GM19043 (cell line): ENCODE data around the gene METTL2A.
A peak's percentile ranks its signal among the peaks of the same experiment; 100 is the strongest.
"Not testable (repeated sequence)": the region's sequence is repeated elsewhere in the genome, so short reads cannot be mapped to it uniquely, and the experiment has no call there.

Source experiments
- ATAC-seq: cut with Tn5 transposase; IDR thresholded peaks from one replicate; pipeline ENCODE4 v1.9.1; 2021; ENCODE audit warnings: low read depth; ENCODE audit not compliant: unreplicated experiment

METTL2A gene

DNA sequence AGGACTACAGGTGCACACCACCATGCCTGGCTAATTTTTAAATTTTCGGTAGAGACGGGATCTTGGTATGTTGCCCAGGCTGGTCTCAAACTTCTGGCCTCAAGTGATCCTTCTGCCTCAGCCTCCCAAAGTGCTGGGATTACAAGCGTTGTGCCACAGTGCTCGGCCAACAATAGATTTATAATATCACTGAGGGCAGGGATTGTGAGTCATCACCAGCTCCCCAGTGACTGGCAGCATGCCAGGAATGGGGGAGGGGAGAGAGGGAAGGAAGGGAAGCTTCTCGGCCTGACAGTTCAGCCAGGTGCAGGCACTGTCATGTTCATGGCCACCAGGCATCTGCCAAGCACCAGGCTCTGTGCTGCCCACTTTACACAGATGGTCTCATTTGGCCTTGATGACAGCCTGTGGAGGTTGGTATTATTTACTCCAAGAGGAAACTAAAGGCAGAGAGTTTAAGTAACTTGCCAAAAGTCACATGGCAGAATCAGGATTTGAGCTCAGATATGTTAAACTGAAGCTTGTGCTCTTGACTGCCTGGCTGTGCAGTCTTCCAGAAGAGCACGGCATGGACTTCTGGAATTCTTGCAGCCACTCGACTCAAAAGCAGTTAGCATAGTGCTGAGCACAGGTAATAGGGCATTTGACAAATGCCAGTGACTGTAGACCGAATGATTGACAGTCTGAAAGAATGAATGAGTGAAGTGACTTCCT, 47.1 kb downstream of the METTL2A start:
- not testable (repeated sequence) for ATAC-seq

GRCh38 chr17:62471380-62471880, 47.7 kb downstream of the METTL2A start:
- ATAC-seq, result not testable (repeated sequence)

GRCh38 chr17:62473030-62473982, 49.6 kb downstream of the METTL2A start:
- not testable (repeated sequence) for ATAC-seq

GRCh38 chr17:62477111-62477510, 53.4 kb downstream of the METTL2A start:
- ATAC-seq, result not testable (repeated sequence)

DNA sequence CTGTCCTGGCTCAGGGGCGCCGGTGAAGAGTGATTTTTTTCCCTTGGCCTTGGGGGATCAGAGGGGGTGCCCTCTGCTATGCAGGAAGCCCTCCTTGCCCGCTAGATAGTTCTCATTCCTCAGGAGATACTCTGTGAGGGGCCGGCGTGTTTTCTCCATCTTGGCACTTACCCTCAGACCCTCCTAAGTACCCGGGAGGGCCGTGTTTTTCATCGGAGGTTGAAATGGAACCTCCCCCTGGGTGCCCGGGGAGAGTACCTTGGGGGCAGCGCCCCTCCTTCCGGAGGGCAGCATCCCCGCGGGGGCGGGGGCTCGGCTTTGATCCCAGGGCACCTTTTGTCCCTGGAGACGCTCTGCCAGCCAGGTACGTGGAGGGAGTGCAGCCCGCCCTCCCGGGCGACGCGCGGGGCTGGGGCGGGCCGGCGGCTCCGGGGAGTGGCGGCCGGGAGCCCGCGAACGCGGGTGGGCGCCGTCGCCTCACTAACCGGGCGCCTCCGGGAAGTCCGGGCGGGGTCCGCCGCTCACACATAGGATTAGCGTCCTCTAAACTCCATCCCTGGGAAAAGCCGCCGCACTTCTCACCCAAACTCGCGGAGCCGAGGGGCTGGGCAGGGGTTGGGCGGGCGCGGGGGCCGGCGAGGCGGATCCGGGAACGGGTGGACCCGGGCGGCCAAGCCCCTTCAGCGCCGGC, 54.2 kb downstream of the METTL2A start:
- peak; percentile 20 for ATAC-seq

DNA sequence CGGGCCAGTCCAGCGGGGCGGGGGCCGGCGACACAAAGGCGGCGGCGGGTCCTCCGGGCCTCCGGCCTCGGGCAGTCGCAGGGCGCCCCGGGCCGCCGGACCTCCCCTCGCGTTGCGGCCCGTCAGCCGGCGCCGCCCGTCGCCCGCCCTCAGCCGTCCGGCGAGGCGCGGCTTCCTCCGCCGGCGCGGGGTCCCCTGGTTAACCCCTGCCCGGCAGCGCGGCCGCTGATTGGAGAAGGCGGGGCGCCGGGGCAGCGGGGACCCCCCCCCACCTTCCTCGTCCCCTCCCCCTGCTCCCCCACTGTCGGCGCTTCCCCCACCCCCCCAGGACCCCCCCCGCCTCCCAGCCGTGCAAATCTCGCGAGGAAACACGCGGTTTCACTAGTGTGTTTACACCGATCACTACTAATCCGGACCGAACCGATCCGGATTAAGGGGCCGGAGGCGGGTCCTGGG, 54.8 kb downstream of the METTL2A start, which contains the start of gene TLK2:
TLK2 (plus strand) TSS at position 402 of the 456 bp plus-strand sequence. CDS start 2,301 bp downstream, outside the sequence.
- peak; percentile 69 for ATAC-seq

DNA sequence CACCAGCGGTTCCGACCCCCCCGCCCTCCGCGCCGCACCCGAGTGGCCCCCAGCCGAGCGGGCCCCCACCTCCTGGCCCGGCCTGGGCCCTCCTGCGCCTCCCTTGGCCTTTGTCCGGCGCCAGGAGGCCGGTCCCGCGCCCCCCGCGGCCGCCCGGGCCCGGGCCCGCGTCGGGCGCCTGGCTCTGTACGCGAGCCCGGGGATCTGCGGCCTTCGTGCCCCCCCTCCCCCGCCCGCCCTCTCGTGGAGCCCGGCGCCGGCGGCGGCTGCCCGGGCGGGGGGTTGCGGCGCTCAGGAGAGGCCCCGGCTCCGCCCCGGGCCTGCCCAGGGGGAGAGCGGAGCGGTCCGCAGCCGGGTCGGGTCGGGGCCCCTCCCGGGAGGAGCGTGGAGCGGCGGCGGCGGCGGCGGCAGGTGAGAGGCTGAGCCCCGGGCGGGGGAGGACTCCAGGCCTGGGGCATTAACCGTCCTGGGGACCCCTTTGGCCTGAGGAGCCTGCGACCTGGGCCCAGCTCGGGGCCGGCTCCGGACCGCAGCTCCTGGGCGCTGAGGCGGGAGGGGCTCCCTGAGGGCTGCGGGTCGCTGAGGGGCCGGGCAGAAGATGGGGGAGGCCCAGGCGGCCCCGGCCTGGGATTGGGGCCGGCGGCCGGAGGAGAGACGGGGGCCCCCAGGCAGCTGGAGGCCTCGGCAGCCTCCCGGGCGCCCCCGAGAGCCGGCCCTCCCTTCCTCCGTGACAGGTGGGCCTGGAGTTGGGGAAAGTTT, 55.4 kb downstream of the METTL2A start:
- ATAC-seq, result peak; percentile 27

DNA sequence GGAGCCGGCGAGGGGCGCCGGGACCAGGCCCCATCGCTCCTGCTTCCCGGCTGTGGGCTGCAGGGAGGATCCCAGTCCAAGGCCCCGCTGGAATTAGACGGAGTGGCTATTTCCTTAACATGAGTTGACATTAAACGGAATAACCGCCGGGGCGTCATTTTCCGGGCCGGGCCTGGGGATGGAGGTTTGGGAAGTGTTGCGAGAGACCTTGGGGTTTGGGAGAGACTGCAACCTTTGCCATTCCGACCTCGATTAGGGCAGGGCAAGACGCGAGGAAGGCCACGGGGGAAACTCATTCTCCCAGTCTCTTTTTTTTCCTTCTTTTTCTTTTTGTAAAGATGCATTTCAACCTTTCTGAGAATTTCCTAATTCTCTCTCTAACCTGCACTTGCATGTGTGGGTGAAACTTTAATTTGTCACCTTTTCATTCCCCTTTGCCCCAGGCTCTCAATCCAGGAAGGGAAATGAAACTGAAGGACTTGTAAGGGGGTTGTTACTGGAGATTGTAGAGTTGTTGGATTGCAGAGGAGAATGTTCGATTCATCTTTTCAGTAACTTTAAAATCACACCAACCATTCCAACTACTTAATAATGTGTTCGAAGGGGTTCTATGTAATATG, 56.1 kb downstream of the METTL2A start:
- not testable (repeated sequence) for ATAC-seq

- not testable (repeated sequence) for ATAC-seq
Measured at GRCh38 chr17:62482553-62482952, 58.9 kb downstream of the METTL2A start.

DNA sequence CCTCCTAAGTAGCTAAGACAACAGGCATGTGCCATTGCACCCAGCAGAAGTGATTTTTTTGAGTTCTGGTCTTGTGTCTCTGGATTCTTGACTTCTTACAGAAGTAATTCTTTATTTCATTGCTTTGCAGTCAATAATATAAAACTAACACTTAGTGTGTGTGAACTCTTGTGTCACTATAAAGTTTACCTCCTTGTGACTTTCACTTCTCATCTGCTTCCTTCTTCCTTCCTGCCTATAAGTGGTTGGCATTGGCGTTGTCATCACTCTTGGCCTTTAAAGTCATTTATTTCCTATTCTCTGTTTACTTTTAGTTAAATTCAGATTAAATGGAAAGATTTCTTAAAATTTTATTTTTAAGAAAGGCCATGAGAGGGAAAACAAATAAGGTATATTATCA, 67.3 kb downstream of the METTL2A start:
- not testable (repeated sequence) for ATAC-seq

DNA sequence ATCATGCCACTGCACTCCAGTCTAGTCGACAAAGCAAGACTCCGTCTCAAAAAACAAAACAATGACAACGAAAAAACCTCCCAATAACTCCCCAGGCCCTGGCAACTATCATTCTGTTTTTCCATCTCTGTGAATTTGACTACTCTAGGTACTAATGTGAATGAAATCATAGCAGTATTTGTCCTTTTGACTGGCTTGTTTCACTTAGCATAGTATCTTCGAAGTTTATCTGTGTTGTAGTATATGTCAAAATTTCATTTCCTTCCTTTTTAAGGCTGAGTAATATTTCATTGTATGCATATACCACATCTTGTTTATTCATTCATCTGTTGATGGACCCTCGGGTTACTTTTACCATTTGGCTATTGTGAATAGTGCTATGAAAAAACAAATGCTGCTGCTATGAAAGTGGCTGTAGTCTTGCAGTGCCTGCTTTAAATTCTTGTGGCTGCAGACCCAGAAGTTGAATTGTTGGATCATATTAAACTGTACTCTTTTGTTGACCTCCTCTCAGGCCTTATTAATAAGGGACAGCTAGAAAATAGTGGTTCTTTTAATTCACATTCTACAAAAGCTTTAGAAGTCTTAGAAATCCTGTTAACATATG, 69.5 kb downstream of the METTL2A start:
- ATAC-seq, result not testable (repeated sequence)

- ATAC-seq, result not testable (repeated sequence)
Measured at GRCh38 chr17:62494073-62494472, 70.4 kb downstream of the METTL2A start.

DNA sequence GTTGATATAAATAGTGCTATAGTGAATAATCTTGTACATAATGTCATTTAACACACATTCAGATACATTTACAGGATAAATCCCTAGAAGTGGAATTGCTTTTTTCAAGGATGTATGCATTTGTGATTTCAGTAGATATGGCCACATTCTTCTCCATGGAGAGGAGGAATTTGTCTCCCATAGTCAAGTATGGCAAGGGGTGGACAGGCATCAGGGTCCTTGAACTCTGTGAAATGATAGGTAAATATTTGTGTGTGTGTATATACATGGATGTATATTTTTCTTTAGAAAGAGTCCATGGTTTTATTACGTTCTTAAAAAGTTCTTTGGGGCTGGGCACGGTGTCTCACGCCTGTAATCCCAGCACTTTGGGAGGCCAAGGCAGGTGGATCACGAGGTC, 72.6 kb downstream of the METTL2A start:
- not testable (repeated sequence) for ATAC-seq

DNA sequence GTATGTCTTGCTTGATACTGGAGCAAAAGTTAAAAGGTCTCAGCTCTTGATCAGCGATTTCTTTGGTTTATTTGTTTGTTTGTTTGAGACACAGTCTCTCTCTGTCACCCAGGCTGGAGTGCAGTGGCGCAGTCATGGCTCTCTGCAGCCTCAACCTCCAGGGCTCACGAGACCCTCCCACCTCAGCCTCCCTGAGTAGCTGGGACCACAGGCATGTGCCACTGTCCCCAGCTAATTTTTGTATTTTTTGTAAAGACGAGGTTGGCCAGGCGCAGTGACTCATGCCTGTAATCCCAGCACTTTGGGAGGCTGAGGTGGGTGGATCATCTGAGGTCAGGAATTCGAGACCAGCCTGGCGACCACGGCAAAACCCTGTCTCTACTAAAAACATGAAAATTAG, 75.1 kb downstream of the METTL2A start:
- ATAC-seq, result not testable (repeated sequence)
